Right lobe of liver (tissue), 5 donors: ENCODE measurements around the gene ZNF431. TPM values are rescaled to one million over a fixed set of nuclear protein-coding genes. Genes with fewer than 3 reads are reported as not detected.

ENCODE experiments used
- small RNA-seq, 2 experiments: library from RNA; depleted of rRNA; stranded (forward); fragments of <200 nt; gene quantifications; one replicate each; pipeline ENCODE3, GENCODE V24; 2016
- total RNA-seq, 6 experiments: library from RNA; depleted of rRNA in 2 of 6; stranded (reverse); fragments of >200 nt in 2 of 6; fragmentation: NEBNext Ultra II Directional in 3 of 6; extraction: Animal tissue kit (Norgen Biotek cat#: 25700) in 3 of 6; gene quantifications; one replicate each; pipeline versions ENCODE4 v1.1.0 to v1.2.4, GENCODE V29; 2016 to 2023
- donor health status: DM: no; HTN: no; CAD: no.
- donor health status: DM: no; HTN: no; CAD: no.
- donor health status: DM: no; HTN: yes; CAD: no.
- donor health status: DM: no; HTN: yes; CAD: no.

Gene ZNF431
- total RNA-seq, 6 experiments from 2014 or later: 0.37 to 1.6 (median 0.84) TPM

Small RNA genes lying within 50 kb of the gene (small RNA-seq; reads per million reads assigned to genes)
- 0.10 to 0.52 reads per million in 2 experiments for gene RNA5SP469

Other genes starting within 250 kb of the ZNF431 start
- gene ZNF85, start 218.8 kb upstream of the ZNF431 start, total RNA-seq: 1 to 10 TPM in 2 of 6 experiments, under 1 TPM in 4; 0.37 to 3.3 (median 0.84) TPM
- 1 to 10 TPM in 4 of 6 experiments, under 1 TPM in 2; 0.44 to 2.2 (median 1.2) TPM for gene ZNF430, start 121.4 kb upstream of the ZNF431 start, total RNA-seq
- gene ZNF714, start 59.8 kb upstream of the ZNF431 start, total RNA-seq: 1 to 10 TPM in 1 of 6 experiments, under 1 TPM in 5; 0.43 to 1.1 (median 0.67) TPM
- gene ZNF708, start 187.4 kb downstream of the ZNF431 start, total RNA-seq: 1 to 10 TPM; 2.1 to 4.2 (median 3.2) TPM
- gene ZNF738, start 217.0 kb downstream of the ZNF431 start, total RNA-seq: under 1 TPM; 0.18 to 0.81 (median 0.60) TPM